GOT3 (cell line): ENCODE results near the gene PTPRG.

Experiments used
- DNase-seq: peaks from one replicate; lab custom pipeline; 2025; ENCODE audit warnings: mixed read lengths; lab: John Stamatoyannopoulos, UW

Gene PTPRG

GRCh38 chr3:62228467-62228866, 667.1 kb downstream of the PTPRG start:
- DNase-seq, result no peak

GRCh38 chr3:62229211-62229610, 667.8 kb downstream of the PTPRG start:
- DNase-seq, result no peak

DNA sequence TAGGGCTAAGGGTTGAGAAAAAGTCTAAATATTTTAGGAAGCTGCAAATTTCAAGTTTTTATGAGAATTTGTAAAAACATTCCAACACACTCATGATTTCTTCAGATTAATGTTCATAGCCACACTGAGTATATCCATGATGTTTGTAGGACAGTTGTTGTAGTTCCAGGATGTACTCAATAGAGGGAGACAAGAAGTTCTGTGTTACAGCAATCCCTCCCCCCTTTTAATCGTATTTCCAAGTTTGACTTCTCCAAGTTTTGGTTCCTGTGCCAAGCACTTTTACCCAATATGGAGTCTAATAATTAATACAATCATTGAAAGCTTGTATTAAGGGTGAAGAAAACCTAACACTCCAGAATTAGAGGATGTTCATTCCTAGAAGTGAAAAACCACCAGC, 668.5 kb downstream of the PTPRG start:
- DNase-seq, result no peak

DNA sequence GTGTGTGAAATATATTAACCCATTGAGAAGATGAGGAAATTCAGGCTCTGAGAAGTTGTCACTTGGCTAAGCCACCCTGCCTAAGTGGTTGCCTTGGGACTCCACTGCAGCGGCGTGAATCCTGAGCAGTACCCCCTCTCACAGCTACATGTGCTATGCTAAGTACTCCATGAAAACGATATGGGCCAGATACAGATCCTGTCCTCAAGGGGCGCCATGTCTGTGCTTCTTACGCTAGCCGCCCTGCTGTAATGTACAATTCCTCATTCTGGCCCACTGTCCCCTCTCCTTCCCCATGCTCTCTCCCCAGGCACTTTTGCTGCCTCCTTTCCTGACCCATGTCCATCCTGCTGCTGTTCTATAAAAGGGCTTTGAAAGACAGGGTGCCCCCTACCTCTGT, 671.7 kb downstream of the PTPRG start:
- DNase-seq, result no peak

DNA sequence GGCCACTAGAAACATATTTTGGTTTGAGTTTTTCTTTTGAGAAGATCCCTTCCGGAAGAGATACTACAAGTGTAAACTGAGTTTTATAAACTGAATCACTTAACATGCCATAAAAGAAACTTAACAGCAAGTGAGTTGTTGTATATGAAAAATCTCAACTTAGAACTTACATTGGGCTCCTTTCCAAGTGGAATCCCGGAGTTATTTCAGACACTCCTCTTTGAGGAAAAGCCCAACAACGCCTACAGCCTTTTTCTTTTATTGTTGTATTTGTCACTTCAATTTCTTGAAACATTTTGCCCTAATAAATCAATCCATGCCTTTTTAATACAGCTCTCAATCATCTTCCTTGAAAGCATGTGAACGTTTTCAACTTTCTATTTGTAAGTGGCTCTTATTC, 674.6 kb downstream of the PTPRG start:
- DNase-seq, result no peak

- no peak for DNase-seq
These were observed 676.0 kb downstream of the PTPRG start for GRCh38 chr3:62237286-62237948.

- no peak for DNase-seq
These were observed 676.6 kb downstream of the PTPRG start for GRCh38 chr3:62238003-62238402.

DNA sequence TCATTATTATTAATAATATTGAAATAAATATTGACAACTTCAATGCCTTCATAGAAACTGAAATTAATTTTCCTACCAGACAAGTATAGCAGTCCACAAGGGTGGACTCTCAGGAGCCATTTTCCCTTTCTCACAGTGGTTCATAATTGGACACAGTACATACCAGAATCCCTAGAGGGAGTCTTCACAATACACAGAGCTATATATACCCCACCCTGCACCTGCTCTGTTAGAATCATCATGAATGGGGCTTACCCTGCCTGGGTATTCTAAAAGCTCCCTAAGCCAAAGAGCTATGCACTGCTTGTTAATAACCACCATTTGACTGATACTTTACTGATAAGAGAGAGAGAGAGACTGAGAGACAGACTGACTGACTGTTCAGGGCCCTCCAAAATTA, 677.1 kb downstream of the PTPRG start:
- DNase-seq, result no peak

GRCh38 chr3:62241279-62241678, 679.9 kb downstream of the PTPRG start:
- DNase-seq, result no peak

- no peak for DNase-seq
These were observed 681.6 kb downstream of the PTPRG start for GRCh38 chr3:62242831-62243509.

DNA sequence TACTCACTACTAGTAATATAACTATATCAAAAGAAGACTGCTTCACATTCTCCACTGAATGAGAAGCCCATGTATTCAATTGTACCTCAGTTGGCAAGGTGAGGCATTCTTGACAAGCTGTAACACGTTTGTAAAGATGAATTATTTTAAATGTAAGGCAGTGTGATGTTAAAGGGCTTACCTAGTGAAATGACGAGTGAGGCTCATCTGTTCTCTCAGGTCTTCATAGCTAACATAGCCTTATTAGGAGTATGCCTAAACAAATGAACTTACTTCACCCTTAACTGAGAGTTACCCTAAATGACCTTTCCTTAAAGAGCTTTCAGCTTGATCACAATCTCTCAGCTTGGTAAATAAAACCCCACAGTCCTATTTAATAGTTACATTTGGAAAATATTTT, 684.7 kb downstream of the PTPRG start:
- no peak for DNase-seq

DNA sequence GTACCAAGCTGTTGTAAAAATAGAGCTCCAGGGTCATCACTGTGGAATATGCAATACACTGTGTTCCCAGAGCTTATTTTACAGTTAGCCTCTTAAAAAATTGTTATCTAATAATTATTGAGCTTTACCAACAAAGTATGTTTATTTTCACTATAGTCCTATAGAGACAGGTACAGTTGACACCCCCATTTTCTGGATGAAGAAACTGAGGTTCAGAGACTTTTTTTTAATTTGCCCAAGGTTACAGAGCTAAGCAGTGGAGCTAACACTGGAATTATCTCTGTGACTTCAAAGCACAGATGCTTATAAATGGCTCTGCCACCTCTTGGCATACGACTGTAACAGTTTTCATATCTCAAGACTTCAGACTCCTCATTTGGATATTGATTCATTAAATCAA, 685.6 kb downstream of the PTPRG start:
- no peak for DNase-seq

GRCh38 chr3:62248734-62249483, 687.5 kb downstream of the PTPRG start:
- DNase-seq, result no peak

DNA sequence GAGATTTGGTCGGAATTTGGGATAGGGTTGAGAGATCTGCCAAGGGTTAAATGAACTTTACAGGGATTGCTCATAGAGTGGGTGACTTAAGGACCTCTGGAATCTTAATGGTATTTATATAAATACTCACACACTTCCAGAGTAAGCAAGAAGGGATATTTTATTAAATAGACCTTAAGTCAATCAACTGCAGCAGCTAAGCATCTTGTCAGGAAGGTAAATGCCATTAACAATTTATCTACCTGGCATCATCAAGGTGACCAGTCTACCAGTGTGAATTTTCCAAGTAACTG, 688.1 kb downstream of the PTPRG start:
- DNase-seq, result no peak

DNA sequence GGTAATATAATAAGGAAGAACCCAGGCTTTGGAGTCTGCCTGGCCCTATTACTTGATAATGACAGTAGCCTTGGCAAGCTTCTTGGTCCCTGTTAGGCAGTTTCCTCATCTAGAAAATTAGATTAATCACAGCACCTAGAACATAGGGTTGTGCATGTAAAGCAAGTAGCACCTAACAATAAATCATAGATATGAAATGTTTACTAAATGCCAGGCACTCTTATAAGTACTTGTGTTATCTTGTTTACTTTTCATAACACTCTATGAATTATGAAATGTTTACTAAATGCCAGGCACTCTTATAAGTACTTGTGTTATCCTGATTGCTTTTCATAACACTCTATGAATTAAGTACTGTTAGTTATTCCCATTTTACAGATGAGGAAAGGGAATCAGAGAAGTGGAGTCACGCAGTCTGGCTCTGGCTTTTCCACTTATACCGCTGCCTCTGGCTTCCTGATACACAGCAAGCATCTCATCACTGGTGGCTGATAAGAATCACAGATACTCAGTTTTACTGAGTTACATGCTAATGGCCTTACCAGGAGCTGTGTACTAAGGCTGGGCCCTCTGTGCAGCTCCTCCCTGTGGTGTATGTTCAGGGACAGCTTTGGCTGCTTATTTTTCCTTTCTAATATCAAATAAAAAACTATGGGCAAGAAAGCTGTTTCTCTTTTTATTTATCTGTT, 688.6 kb downstream of the PTPRG start:
- DNase-seq, result no peak

DNA sequence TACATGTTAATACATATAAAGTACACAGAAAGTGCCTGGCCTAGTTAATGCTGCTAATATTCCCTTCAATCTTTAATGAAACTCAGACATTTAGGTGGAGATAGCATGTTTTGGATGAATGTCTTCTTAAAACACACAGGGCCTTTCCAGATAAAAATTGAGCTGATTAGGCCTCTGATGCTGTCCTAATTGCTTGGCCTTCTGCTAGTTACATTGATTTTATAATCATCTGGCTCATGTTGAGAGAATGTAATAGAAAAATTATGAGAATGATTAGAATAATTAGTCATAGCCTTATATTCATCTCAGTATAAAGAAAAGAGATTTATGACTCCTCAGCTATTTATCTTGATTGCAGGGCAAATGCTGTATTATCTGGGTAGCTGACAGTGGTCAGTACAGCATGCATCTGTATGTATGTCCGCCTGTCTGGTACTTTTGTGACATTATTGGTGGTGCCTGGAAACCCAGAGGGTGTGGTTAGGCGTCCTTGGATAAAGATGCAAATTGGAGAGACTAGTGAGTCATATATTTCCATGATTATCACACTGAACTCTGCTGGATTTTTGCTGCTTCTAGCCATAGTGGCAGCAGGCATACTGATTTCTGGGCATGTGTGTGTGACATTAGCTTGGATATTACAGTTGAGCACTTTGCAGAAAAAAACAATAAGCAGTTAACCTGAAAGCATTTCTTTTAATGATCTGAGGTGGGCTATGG, 691.2 kb downstream of the PTPRG start:
- no peak for DNase-seq

- no peak for DNase-seq
These were observed 692.6 kb downstream of the PTPRG start for GRCh38 chr3:62253971-62254370.

GRCh38 chr3:62255758-62256157, 694.4 kb downstream of the PTPRG start:
- DNase-seq, result no peak

DNA sequence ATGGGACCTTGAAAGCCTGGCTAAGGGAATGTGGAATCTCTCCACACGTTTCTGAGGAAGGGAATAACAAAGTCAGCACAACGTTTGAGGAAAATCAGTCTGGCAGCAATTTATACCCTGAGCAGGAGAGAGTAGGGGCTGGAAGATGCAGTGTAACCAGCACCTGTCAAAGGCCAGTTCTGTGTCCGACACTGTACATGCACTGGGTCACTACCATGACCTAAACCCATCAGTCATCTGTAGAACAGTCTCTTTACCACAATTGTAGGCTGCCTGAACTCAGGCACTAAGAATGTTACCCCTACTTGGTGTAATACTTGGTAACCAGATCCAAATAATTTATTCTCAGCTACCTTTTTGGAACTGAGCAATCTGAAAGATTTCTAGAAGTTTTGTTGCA, 698.6 kb downstream of the PTPRG start:
- DNase-seq, result no peak

DNA sequence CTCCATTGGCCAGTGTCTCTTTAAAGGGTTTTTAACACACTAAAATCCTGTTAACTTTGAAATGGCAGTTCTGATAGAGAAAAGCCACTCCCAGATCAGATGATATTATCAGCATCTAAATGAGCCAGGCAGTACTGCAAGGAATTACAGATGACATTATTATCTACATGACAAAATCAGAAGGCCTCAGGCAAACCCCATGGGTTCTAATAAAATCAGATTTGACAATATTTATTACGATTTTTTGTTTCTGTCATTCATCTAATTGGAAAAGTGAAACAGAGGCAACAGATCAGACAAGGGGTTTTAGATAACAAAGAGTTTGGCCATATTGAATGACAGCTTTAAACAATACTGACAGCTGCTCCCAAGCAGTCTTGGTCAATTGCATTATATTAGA, 699.3 kb downstream of the PTPRG start:
- no peak for DNase-seq

GRCh38 chr3:62261121-62261520, 699.8 kb downstream of the PTPRG start:
- no peak for DNase-seq

DNA sequence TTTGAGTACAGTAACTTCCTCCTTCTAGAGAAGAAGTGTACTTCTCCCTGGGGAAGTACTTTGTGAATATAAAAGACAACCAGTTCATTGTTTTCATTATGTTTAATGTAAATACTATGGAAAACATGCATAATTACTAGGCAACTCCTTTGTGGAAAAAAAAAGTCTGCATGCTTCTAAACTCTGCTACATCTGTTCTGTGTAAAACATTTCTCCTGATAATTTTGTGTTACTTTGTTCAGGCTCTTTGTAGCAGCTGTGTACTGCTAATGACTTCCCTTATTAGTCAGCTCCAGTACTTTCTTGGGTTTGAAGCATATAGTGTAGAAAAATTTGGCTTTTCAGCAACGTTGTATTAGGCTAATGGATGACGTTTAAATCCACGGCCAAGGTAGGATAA, 700.4 kb downstream of the PTPRG start:
- no peak for DNase-seq
